ENCODE measurements around the gene EYS. TPM values are rescaled to one million over a fixed set of nuclear protein-coding genes. Genes with fewer than 3 reads are reported as not detected.

The EYS gene
- polyA plus RNA-seq, 4 donors = 0.51 to 0.77 (median 0.61) TPM

- no peak for DNase-seq (ENCODE audit: low read depth in 4 of 4, low spot score in 3 of 4)
Observed at GRCh38 chr6:64681416-64682160, 1025.4 kb downstream of the EYS start.

- no peak for DNase-seq (ENCODE audit: low read depth in 4 of 4, low spot score in 3 of 4)
Observed at GRCh38 chr6:64680446-64680845, 1026.6 kb downstream of the EYS start.

- DNase-seq (ENCODE audit: low read depth in 4 of 4, low spot score in 3 of 4) = no peak
Observed at GRCh38 chr6:64679416-64679815, 1027.6 kb downstream of the EYS start.

GRCh38 chr6:64672651-64673050, 1034.4 kb downstream of the EYS start:
- no peak for DNase-seq (ENCODE audit: low read depth in 4 of 4, low spot score in 3 of 4)

GRCh38 chr6:64672131-64672530, 1034.9 kb downstream of the EYS start:
- no peak for DNase-seq (ENCODE audit: low read depth in 4 of 4, low spot score in 3 of 4)

GRCh38 chr6:64665137-64665536, 1041.9 kb downstream of the EYS start:
- DNase-seq (ENCODE audit: low read depth in 4 of 4, low spot score in 3 of 4) = no peak

- no peak for DNase-seq (ENCODE audit: low read depth in 4 of 4, low spot score in 3 of 4)
Observed at GRCh38 chr6:64664480-64664879, 1042.5 kb downstream of the EYS start.

GRCh38 chr6:64644024-64644423, 1063.0 kb downstream of the EYS start:
- no peak for DNase-seq (ENCODE audit: low read depth in 4 of 4, low spot score in 3 of 4)

GRCh38 chr6:64630901-64631300, 1076.1 kb downstream of the EYS start:
- DNase-seq (ENCODE audit: low read depth in 4 of 4, low spot score in 3 of 4) = no peak

GRCh38 chr6:64622944-64623343, 1084.1 kb downstream of the EYS start:
- no peak for DNase-seq (ENCODE audit: low read depth in 4 of 4, low spot score in 3 of 4)

GRCh38 chr6:64602993-64603392, 1104.0 kb downstream of the EYS start:
- no peak for DNase-seq (ENCODE audit: low read depth in 4 of 4, low spot score in 3 of 4)

- DNase-seq (ENCODE audit: low read depth in 4 of 4, low spot score in 3 of 4) = no peak
Observed at GRCh38 chr6:64591676-64592036, 1115.4 kb downstream of the EYS start.

- DNase-seq (ENCODE audit: low read depth in 4 of 4, low spot score in 3 of 4) = no peak
Observed at GRCh38 chr6:64590965-64591675, 1115.9 kb downstream of the EYS start.

- no peak for DNase-seq (ENCODE audit: low read depth in 4 of 4, low spot score in 3 of 4)
Observed at GRCh38 chr6:64589961-64590360, 1117.1 kb downstream of the EYS start.

- DNase-seq (ENCODE audit: low read depth in 4 of 4, low spot score in 3 of 4) = no peak
Observed at GRCh38 chr6:64580346-64580745, 1126.7 kb downstream of the EYS start.

GRCh38 chr6:64553249-64553786, 1153.7 kb downstream of the EYS start:
- no peak for DNase-seq (ENCODE audit: low read depth in 4 of 4, low spot score in 3 of 4)

GRCh38 chr6:64547594-64548268, 1159.3 kb downstream of the EYS start:
- no peak for DNase-seq (ENCODE audit: low read depth in 4 of 4, low spot score in 3 of 4)

- DNase-seq (ENCODE audit: low read depth in 4 of 4, low spot score in 3 of 4) = no peak
Observed at GRCh38 chr6:64539917-64540316, 1167.1 kb downstream of the EYS start.

- DNase-seq (ENCODE audit: low read depth in 4 of 4, low spot score in 3 of 4) = no peak
Observed at GRCh38 chr6:64538722-64539121, 1168.3 kb downstream of the EYS start.

GRCh38 chr6:64527899-64528298, 1179.1 kb downstream of the EYS start:
- DNase-seq (ENCODE audit: low read depth in 4 of 4, low spot score in 3 of 4) = no peak

- no peak for DNase-seq (ENCODE audit: low read depth in 4 of 4, low spot score in 3 of 4)
Observed at GRCh38 chr6:64522859-64523258, 1184.2 kb downstream of the EYS start.

All from right renal pelvis (tissue), 4 donors.